NCI-H69 (cell line): Measurements from ENCODE around the gene SPTBN1.
A peak's percentile ranks its signal among the peaks of the same experiment; 100 is the strongest.

Experiments used
- DNase-seq: peaks from one replicate; lab custom pipeline; 2025; lab: John Stamatoyannopoulos, UW

SPTBN1 gene

GRCh38 chr2:54553775-54554174, 97.6 kb downstream of the SPTBN1 start:
- DNase-seq: no peak

- DNase-seq: no peak
Observed at GRCh38 chr2:54555318-54555837, 99.3 kb downstream of the SPTBN1 start.

GRCh38 chr2:54556621-54557121, 100.5 kb downstream of the SPTBN1 start:
- DNase-seq: no peak

GRCh38 chr2:54557211-54557600, 101.1 kb downstream of the SPTBN1 start:
- peak; percentile 6 for DNase-seq

GRCh38 chr2:54557601-54558187, 101.6 kb downstream of the SPTBN1 start:
- DNase-seq: peak; percentile 77

- DNase-seq: peak; percentile 81
Observed at GRCh38 chr2:54558188-54559005, 102.3 kb downstream of the SPTBN1 start.

- peak; percentile 33 for DNase-seq
Observed at GRCh38 chr2:54559006-54559445, 102.9 kb downstream of the SPTBN1 start.

GRCh38 chr2:54559593-54560145, 103.5 kb downstream of the SPTBN1 start:
- peak; percentile 44 for DNase-seq

- DNase-seq: peak; percentile 41
Observed at GRCh38 chr2:54560146-54560881, 104.2 kb downstream of the SPTBN1 start.

- DNase-seq: no peak
Observed at GRCh38 chr2:54561010-54561409, 104.9 kb downstream of the SPTBN1 start.

- no peak for DNase-seq
Observed at GRCh38 chr2:54564439-54564838, 108.3 kb downstream of the SPTBN1 start.

- no peak for DNase-seq
Observed at GRCh38 chr2:54565551-54565950, 109.4 kb downstream of the SPTBN1 start.

GRCh38 chr2:54566896-54567295, 110.8 kb downstream of the SPTBN1 start:
- DNase-seq: no peak

GRCh38 chr2:54568876-54569321, 112.8 kb downstream of the SPTBN1 start:
- peak; percentile 10 for DNase-seq

- peak; percentile 8 for DNase-seq
Observed at GRCh38 chr2:54569745-54570301, 113.7 kb downstream of the SPTBN1 start.

GRCh38 chr2:54570321-54570855, 114.3 kb downstream of the SPTBN1 start:
- no peak for DNase-seq

GRCh38 chr2:54570925-54571694, 115.0 kb downstream of the SPTBN1 start:
- DNase-seq: peak; percentile 82

- DNase-seq: peak; percentile 74
Observed at GRCh38 chr2:54572262-54572635, 116.1 kb downstream of the SPTBN1 start.

- peak; percentile 38 for DNase-seq
Observed at GRCh38 chr2:54572636-54573536, 116.8 kb downstream of the SPTBN1 start.

GRCh38 chr2:54573537-54573919, 117.4 kb downstream of the SPTBN1 start:
- DNase-seq: peak; percentile 55
